GM12878 (cell line): Measurements from ENCODE around the gene NPAS3. TPM values are rescaled to one million over a fixed set of nuclear protein-coding genes. Genes with fewer than 3 reads are reported as not detected.

Source experiments
- ATAC-seq: fragments of 200-7000 bp; cut with Tn5 transposase; 3 replicates; pipeline ENCODE4 v1.9.1; 2020; ENCODE audit warnings: mild to moderate bottlenecking, moderate library complexity
- BruUV-seq: library from RNA; stranded (reverse); fragments of 400-500 nt; replicated peaks from 2 replicates; lab custom pipeline; 2021; lab: Mats Ljungman, UMichigan
- CTCF ChIA-PET: fragments of 300-600 bp; sonication (Branson Sonifier 250); formaldehyde crosslinking; extraction: SDS; loops from one replicate; lab custom pipeline; 2021; ENCODE audit warnings: inconsistent platforms; lab: Yijun Ruan, JAX
- POLR2A ChIA-PET: fragments of 350-600 bp; formaldehyde crosslinking; extraction: SDS; loops from one replicate; lab custom pipeline; 2021; ENCODE audit warnings: inconsistent platforms; lab: Charles Lee
- RAD21 ChIA-PET: fragments of 300-600 bp; sonication (Branson Sonifier 250); formaldehyde crosslinking; loops from one replicate; lab custom pipeline; 2023; ENCODE audit warnings: antibody characterized with exemption; ENCODE audit not compliant: unreplicated experiment; lab: Charles Lee
- SMC1A ChIA-PET: fragments of 300-600 bp; sonication (Branson Sonifier 250); formaldehyde crosslinking; loops from one replicate; lab custom pipeline; 2023; ENCODE audit not compliant: unreplicated experiment, uncharacterized antibody; lab: Charles Lee
- DNase-seq: peaks from one replicate; pipeline ENCODE4 v3.0.0-alpha.2; 2011; ENCODE audit warnings: low read depth, low spot score
- FAIRE-seq: peaks from 3 replicates; lab custom pipeline; 2011; peaks lifted over from hg19 to GRCh38; lab: Jason Lieb, UNC
- H2AFZ ChIP-seq: 2 replicates; pipeline ENCODE4 v1.6.0; 2011; ENCODE audit warnings: low read depth, low read length, control low read depth; ENCODE audit not compliant: control insufficient read depth
- H3K27ac ChIP-seq: 2 replicates; pipeline ENCODE4 v1.5.1; 2011; ENCODE audit warnings: control low read depth; ENCODE audit not compliant: control insufficient read depth, insufficient read depth
- H3K27me3 ChIP-seq, 2 experiments: replicated peaks in 1 of 2; 2 replicates each; pipeline versions ENCODE4 v1.6.0 to v1.6.1; 2011; ENCODE audit warnings: low read length in 1 of 2; ENCODE audit not compliant: control insufficient read depth in 2 of 2, insufficient read depth in 2 of 2
- H3K36me3 ChIP-seq, 2 experiments: 2 replicates each; pipeline ENCODE4 v1.5.1; 2011; ENCODE audit warnings: low read length in 1 of 2; ENCODE audit not compliant: control insufficient read depth in 2 of 2, insufficient read depth in 2 of 2
- H3K4me1 ChIP-seq: 2 replicates; pipeline ENCODE4 v1.6.1; 2011; ENCODE audit warnings: mild to moderate bottlenecking, low read length, moderate library complexity, mixed read lengths; ENCODE audit not compliant: control insufficient read depth, insufficient read depth
- H3K4me2 ChIP-seq: 2 replicates; pipeline ENCODE4 v1.6.0; 2011; ENCODE audit warnings: control low read depth; ENCODE audit not compliant: control insufficient read depth, insufficient read depth
- H3K4me3 ChIP-seq: fragments of 200-600 bp; sonication (generic); 2 replicates; pipeline ENCODE4 v1.5.1; 2016
- H3K79me2 ChIP-seq: 2 replicates; pipeline ENCODE4 v1.6.0; 2011; ENCODE audit warnings: low read length; ENCODE audit not compliant: control insufficient read depth, insufficient read depth
- H3K9ac ChIP-seq: 2 replicates; pipeline ENCODE4 v1.8.0; 2011; ENCODE audit warnings: low read length, control low read depth, mixed read lengths; ENCODE audit not compliant: control insufficient read depth, insufficient read depth
- H3K9me3 ChIP-seq: replicated peaks from 3 replicates; pipeline ENCODE4 v1.5.1; 2011; ENCODE audit warnings: mild to moderate bottlenecking, low read length; ENCODE audit not compliant: control insufficient read depth, insufficient read depth
- H4K20me1 ChIP-seq: 2 replicates; pipeline ENCODE4 v1.6.0; 2011; ENCODE audit not compliant: control insufficient read depth, insufficient read depth
- BMI1 ChIP-seq: fragments of 450-650 bp; IDR thresholded peaks from 2 replicates; pipeline ENCODE4 v1.6.1; 2016; ENCODE audit warnings: mild to moderate bottlenecking, moderate library complexity, borderline replicate concordance
- CEBPB ChIP-seq, 2 experiments: fragments of 150-350 bp in 1 of 2; IDR thresholded peaks; 2 replicates each; pipeline ENCODE4 v1.6.1; 2012 to 2014; ENCODE audit warnings: low read depth in 2 of 2, low read length in 2 of 2, borderline replicate concordance in 1 of 2, inconsistent platforms in 1 of 2
- ESRRA ChIP-seq: IDR thresholded peaks from 2 replicates; pipeline ENCODE4 v1.6.1; 2012; ENCODE audit warnings: mild to moderate bottlenecking, low read length, improper control_type of control experiment
- HCFC1 ChIP-seq: fragments of 150-350 bp; IDR thresholded peaks from 2 replicates; pipeline ENCODE4 v1.6.1; 2014; ENCODE audit warnings: low read length
- LARP7 ChIP-seq: fragments of 450-650 bp; IDR thresholded peaks from 2 replicates; pipeline ENCODE4 v1.6.1; 2017; ENCODE audit warnings: mild to moderate bottlenecking
- NRF1 ChIP-seq: conservative IDR thresholded peaks from 2 replicates; pipeline ENCODE4 v1.6.1; 2011; ENCODE audit warnings: mild to moderate bottlenecking, low read depth, low read length, improper control_type of control experiment
- SIX5 ChIP-seq: IDR thresholded peaks from 2 replicates; pipeline ENCODE4 v1.6.1; 2011; ENCODE audit warnings: mild to moderate bottlenecking, low read depth, low read length, moderate library complexity; ENCODE audit not compliant: severe bottlenecking
- SMC3 ChIP-seq: IDR thresholded peaks from 2 replicates; pipeline ENCODE4 v1.6.1; 2011; ENCODE audit warnings: low read length, improper control_type of control experiment, borderline replicate concordance
- WGBS: methylation state at CpG from one replicate; pipeline ENCODE4 v1.1.6; 2016; ENCODE audit warnings: low lambda C conversion rate; ENCODE audit not compliant: insufficient replicate concordance, insufficient coverage; ENCODE audit errors: missing lambda C conversion rate; 5-methylcytosine and 5-hydroxymethylcytosine counted together
- in situ Hi-C: fragments of 300-500 bp; cut with MboI; formaldehyde crosslinking; loops from 9 replicates; pipeline ENCODE4 v1.14.3; 2018; ENCODE audit warnings: mixed read lengths
- intact Hi-C: fragments of 100-400 bp; cut with micrococcal nuclease; formaldehyde crosslinking; loops from one replicate; pipeline ENCODE4 v1.14.2; 2022; ENCODE audit not compliant: unreplicated experiment
- polyA plus RNA-seq, 11 experiments: library from polyadenylated mRNA; depleted of rRNA in 4 of 11; unstranded in 6 of 11; stranded (reverse) in 5 of 11; fragments of >200 nt; fragmentation: Nextera tagmentation in 4 of 11; fragmentation: Illumina TruSeq in 1 of 11; extraction: Ambion mirVana in 4 of 11; extraction: Trizol in 1 of 11; gene quantifications; 1 replicate in 1 of 11; 2 replicates in 10 of 11; pipeline versions ENCODE4 v1.2.1 to v1.2.3, GENCODE V29; 2011 to 2016; ENCODE audit warnings: inconsistent platforms in 2 of 11, missing spikeins in 2 of 11, low read depth in 1 of 11
- total RNA-seq, 4 experiments: library from RNA; depleted of rRNA in 3 of 4; stranded (reverse); fragments of >200 nt in 3 of 4; fragmentation: Illumina TruSeq in 1 of 4; extraction: Trizol in 1 of 4; gene quantifications; 2 replicates each; pipeline versions ENCODE4 v1.2.1 to v1.2.3, GENCODE V29; 2013 to 2021
- TF ChIP-seq, protein P1 (sequence below): fragments of 450-650 bp; IDR thresholded peaks from 2 replicates; pipeline ENCODE4 v1.6.1; 2018; ENCODE audit warnings: borderline replicate concordance, mild to moderate bottlenecking; ENCODE audit not compliant: partially characterized antibody

The NPAS3 gene
- total and polyA plus RNA-seq, 10 of the 15 experiments (the other 5 are each of a cell fraction or from before 2014, with no cell fraction given): under 0.01 to 2.7 (median 0.03) TPM; not detected in 6

DNA sequence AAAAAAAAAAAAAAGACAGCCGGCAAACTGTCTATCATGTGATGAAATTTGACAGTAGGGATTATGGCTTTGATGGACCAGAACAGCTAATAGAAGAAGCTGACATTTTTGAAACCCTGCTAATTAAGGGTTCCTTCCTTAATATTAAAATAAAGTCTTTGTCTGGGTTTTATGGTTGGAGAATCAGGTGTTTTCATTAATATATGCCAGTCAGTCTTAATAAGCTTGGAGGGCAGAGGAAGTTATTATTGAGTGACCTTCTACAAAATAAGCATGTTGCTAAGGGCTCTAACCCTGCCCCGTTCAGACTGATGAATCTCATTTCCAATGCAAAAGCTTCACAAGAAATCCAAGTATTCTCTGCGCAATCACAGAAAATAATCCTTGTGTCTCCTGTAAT is 722.4 kb downstream of the NPAS3 start:
- FAIRE-seq (no peak), DNase-seq (no peak), ATAC-seq (no peak)
- Histone ChIP-seq H3K27me3 (no peaks in the 10 kb centered on the region), H2AFZ (no peak overlapping the region), H3K9me3 (no peaks in the 10 kb centered on the region), H3K4me1 (no peaks in the 10 kb centered on the region), H3K4me2 (no peak overlapping the region), H3K4me3 (no peak overlapping the region), H4K20me1 (no peaks in the 10 kb centered on the region), H3K79me2 (no peaks in the 10 kb centered on the region), H3K9ac (no peak overlapping the region), H3K27ac (no peak overlapping the region), H3K36me3 (no peaks in the 10 kb centered on the region)
- TF ChIP-seq, protein P1, sequence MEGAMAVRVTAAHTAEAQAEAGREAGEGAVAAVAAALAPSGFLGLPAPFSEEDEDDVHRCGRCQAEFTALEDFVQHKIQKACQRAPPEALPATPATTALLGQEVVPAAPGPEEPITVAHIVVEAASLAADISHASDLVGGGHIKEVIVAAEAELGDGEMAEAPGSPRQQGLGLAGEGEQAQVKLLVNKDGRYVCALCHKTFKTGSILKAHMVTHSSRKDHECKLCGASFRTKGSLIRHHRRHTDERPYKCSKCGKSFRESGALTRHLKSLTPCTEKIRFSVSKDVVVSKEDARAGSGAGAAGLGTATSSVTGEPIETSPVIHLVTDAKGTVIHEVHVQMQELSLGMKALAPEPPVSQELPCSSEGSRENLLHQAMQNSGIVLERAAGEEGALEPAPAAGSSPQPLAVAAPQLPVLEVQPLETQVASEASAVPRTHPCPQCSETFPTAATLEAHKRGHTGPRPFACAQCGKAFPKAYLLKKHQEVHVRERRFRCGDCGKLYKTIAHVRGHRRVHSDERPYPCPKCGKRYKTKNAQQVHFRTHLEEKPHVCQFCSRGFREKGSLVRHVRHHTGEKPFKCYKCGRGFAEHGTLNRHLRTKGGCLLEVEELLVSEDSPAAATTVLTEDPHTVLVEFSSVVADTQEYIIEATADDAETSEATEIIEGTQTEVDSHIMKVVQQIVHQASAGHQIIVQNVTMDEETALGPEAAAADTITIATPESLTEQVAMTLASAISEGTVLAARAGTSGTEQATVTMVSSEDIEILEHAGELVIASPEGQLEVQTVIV: no peak
- TF ChIP-seq SMC3 (no peak), HCFC1 (no peak), BMI1 (no peak), ESRRA (no peak), LARP7 (no peak), SIX5 (no peak), CEBPB (IDR thresholded peaks at IDR 0.05; ENCODE audit: borderline replicate concordance in 1 of 2, low read depth in 2 of 2, low read length in 2 of 2) (no peak), NRF1 (no peak)
- in situ Hi-C loops: no loop called here
- ChIA-PET RAD21 (interaction anchor here (0.6 to 2.1 kb wide), 9 partner anchors 10 to 152 kb away, joined by 3 to 8 read pairs (median 4); no protein-coding TSS in a partner anchor), SMC1A (interaction anchor here (1.0 to 5.0 kb wide), 11 partner anchors 10 to 132 kb away, joined by 3 to 33 read pairs (median 5); no protein-coding TSS in a partner anchor), POLR2A (interaction anchor here (0.6 to 2.0 kb wide), 6 partner anchors 11 to 281 kb away, joined by 3 to 6 read pairs (median 4); no protein-coding TSS in a partner anchor), CTCF (interaction anchor here (0.8 to 2.0 kb wide), 9 partner anchors 8 to 85 kb away, joined by 3 to 12 read pairs (median 4); no protein-coding TSS in a partner anchor)
- 48% methylated on average over 3 of the region's 3 CpGs for WGBS
- intact Hi-C loops: no loop called here
- BruUV-seq: no TSS peak
